Aorta (tissue), 5 donors: ENCODE data around the gene ITSN1. TPM values are rescaled to one million over a fixed set of nuclear protein-coding genes. Genes with fewer than 3 reads are reported as not detected.

Experiments
- ATAC-seq: fragments of 200-7000 bp; cut with Tn5 transposase; one replicate; pipeline ENCODE4 v1.9.1; 2022; ENCODE audit warnings: moderate library complexity; ENCODE audit not compliant: low FRiP score
- DNase-seq, 2 donors: peaks; one replicate each; pipeline ENCODE4 v3.0.0-alpha.2; 2020
- H3K27ac ChIP-seq, 2 donors: one replicate each; pipeline ENCODE4 v1.5.1; 2013; ENCODE audit warnings: low read length in 2 of 2, mild to moderate bottlenecking in 2 of 2, moderate library complexity in 2 of 2, control low read depth in 1 of 2, inconsistent platforms in 1 of 2, low read depth in 1 of 2
- H3K27me3 ChIP-seq, 2 donors: one replicate each; pipeline ENCODE4 v1.6.1; 2013; ENCODE audit warnings: control low read depth in 1 of 2, low read length in 1 of 2, mild to moderate bottlenecking in 1 of 2, moderate library complexity in 1 of 2; ENCODE audit not compliant: insufficient read depth in 2 of 2, control insufficient read depth in 1 of 2
- H3K36me3 ChIP-seq, 2 donors: one replicate each; pipeline ENCODE4 v1.6.1; 2013; ENCODE audit warnings: control low read depth in 1 of 2, low read length in 1 of 2, mild to moderate bottlenecking in 1 of 2; ENCODE audit not compliant: insufficient read depth in 2 of 2, control insufficient read depth in 1 of 2
- H3K4me1 ChIP-seq, 2 donors: one replicate each; pipeline ENCODE4 v1.6.1; 2013; ENCODE audit warnings: low read length in 2 of 2, control low read depth in 1 of 2, mild to moderate bottlenecking in 1 of 2, moderate library complexity in 1 of 2; ENCODE audit not compliant: insufficient read depth in 2 of 2, control insufficient read depth in 1 of 2
- H3K4me3 ChIP-seq, 2 donors: one replicate each; pipeline ENCODE4 v1.5.1; 2013; ENCODE audit warnings: low read length in 2 of 2, control low read depth in 1 of 2, mild to moderate bottlenecking in 1 of 2
- H3K9me3 ChIP-seq: one replicate; pipeline ENCODE4 v1.6.1; 2013; ENCODE audit warnings: mild to moderate bottlenecking, low read length; ENCODE audit not compliant: control insufficient read depth
- WGBS, 2 donors: extraction: QIAGEN DNeasy Blood & Tissue Kit; methylation state at CpG; one replicate each; pipeline ENCODE4 v1.1.7; 2013; 5-methylcytosine and 5-hydroxymethylcytosine counted together
- intact Hi-C, 2 donors: fragments of 100-400 bp; cut with DNase I; formaldehyde crosslinking; loops; one replicate each; pipeline versions ENCODE4 v1.14.2 to v1.15.0; 2022
- polyA plus RNA-seq, 2 donors: library from polyadenylated mRNA; stranded (reverse); fragments of 200-250 nt; gene quantifications; one replicate each; pipeline ENCODE4 v1.2.3, GENCODE V29; 2013
- total RNA-seq, 2 donors: library from RNA; stranded (reverse); fragmentation: NEBNext Ultra II Directional; extraction: Animal tissue kit (Norgen Biotek cat#: 25700); gene quantifications; one replicate each; pipeline ENCODE4 v1.2.1, GENCODE V29; 2021
- donor health status: healthy with polysubstance abuse.
- donor health status: Bipolar disorder and iron deficiency.
- donor health status: DM: no; HTN: no; CAD: no.
- donor health status: DM: no; HTN: no; CAD: no.
- donor health status: DM: yes; HTN: yes; CAD: no.

ITSN1 gene
- total and polyA plus RNA-seq, 4 donors, result 20.8 to 103 (median 37.1) TPM

DNA sequence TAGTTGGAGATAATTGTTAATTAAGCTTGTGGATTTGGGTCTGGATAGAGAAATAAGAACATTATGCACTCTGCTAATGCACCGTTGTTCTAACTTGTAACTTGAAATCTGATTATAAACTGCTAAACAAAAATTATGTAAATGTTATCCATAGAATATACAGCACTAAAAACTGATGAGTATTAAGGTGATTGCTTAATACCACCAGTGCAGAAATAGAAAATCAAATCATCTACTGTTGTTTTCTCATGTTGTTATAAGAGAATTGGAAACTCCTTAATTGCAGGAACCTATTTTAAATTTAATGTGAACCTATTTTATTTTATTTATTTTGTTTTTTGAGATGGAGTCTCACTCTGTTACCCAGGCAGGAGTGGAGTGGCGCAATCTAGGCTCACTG is 125.7 kb downstream of the ITSN1 start:
- Histone ChIP-seq H3K4me1 (peaks cover 0 to 3% of the 10 kb centered on the region in 2 donors), H3K4me3 (no peak overlapping the region), H3K36me3 (peaks cover 7 to 9% of the 10 kb centered on the region in 2 donors), H3K27me3 (no peaks in the 10 kb centered on the region), H3K9me3 (no peaks in the 10 kb centered on the region), H3K27ac (no peak overlapping the region)
- intact Hi-C loops, result no loop called here
- 95% methylated on average over 2 of the region's 2 CpGs for WGBS, 2 donors
- no peak for ATAC-seq
- no peak for DNase-seq

- DNase-seq (no peak), ATAC-seq (no peak)
- 23 to 37% methylated on average over 1 of the region's 1 CpG for WGBS, 2 donors
- H3K27me3 ChIP-seq, result no peaks in the 10 kb centered on the region
- no peak overlapping the region for H3K4me3 ChIP-seq
- H3K27ac ChIP-seq, result no peak overlapping the region
- peaks cover 7 to 9% of the 10 kb centered on the region in 2 donors for H3K36me3 ChIP-seq
- intact Hi-C loops, result no loop called here
- no peaks in the 10 kb centered on the region for H3K9me3 ChIP-seq
- H3K4me1 ChIP-seq, result peaks cover 0 to 3% of the 10 kb centered on the region in 2 donors
Measured at GRCh38 chr21:33769057-33769456, 126.8 kb downstream of the ITSN1 start.

GRCh38 chr21:33770542-33770941 is 128.2 kb downstream of the ITSN1 start:
- peaks cover 0 to 3% of the 10 kb centered on the region in 2 donors for H3K4me1 ChIP-seq
- H3K4me3 ChIP-seq, result no peak overlapping the region
- DNase-seq (no peak), ATAC-seq (no peak)
- H3K36me3 ChIP-seq, result peaks cover 7 to 9% of the 10 kb centered on the region in 2 donors
- no peaks in the 10 kb centered on the region for H3K27me3 ChIP-seq
- no peaks in the 10 kb centered on the region for H3K9me3 ChIP-seq
- H3K27ac ChIP-seq, result no peak overlapping the region
- WGBS, 2 donors, result 96 to 98% methylated on average over 3 of the region's 3 CpGs
- intact Hi-C loops, result no loop called here

GRCh38 chr21:33771976-33772375 is 129.7 kb downstream of the ITSN1 start:
- DNase-seq (no peak), ATAC-seq (no peak)
- H3K36me3 ChIP-seq, result peaks cover 4 to 6% of the 10 kb centered on the region in 2 donors

DNA sequence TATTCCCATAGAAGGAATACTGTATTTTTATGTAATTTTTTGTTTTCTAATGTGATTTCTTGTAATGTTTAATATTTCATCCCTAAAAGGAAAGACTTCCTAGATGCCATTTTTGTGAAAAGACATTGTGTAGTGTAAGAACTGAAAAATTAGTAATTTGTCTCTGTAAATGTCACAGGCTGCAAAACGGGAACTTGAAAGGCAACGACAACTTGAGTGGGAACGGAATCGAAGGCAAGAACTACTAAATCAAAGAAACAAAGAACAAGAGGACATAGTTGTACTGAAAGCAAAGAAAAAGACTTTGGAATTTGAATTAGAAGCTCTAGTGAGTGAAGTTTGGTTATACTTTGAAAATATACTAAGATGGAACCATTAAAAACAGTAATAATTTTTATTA is 132.2 kb downstream of the ITSN1 start:
- no peaks in the 10 kb centered on the region for H3K27me3 ChIP-seq
- H3K4me1 ChIP-seq, result no peaks in the 10 kb centered on the region
- 50 to 66% methylated on average over 4 of the region's 4 CpGs for WGBS, 2 donors
- intact Hi-C loops, result no loop called here
- H3K27ac ChIP-seq, result no peak overlapping the region
- H3K9me3 ChIP-seq, result no peaks in the 10 kb centered on the region
- no peak overlapping the region for H3K4me3 ChIP-seq
- H3K36me3 ChIP-seq, result peaks cover 4 to 6% of the 10 kb centered on the region in 2 donors
- DNase-seq (no peak), ATAC-seq (no peak)

More at GRCh38 chr21:33771976-33772375, 129.7 kb downstream of the ITSN1 start:
- 94 to 97% methylated on average over 18 of the region's 18 CpGs for WGBS, 2 donors
- Histone ChIP-seq H3K4me1 (peaks cover 0 to 3% of the 10 kb centered on the region in 2 donors), H3K4me3 (no peak overlapping the region), H3K9me3 (no peaks in the 10 kb centered on the region), H3K27me3 (no peaks in the 10 kb centered on the region), H3K27ac (no peak overlapping the region)
- intact Hi-C loops, result no loop called here

DNA sequence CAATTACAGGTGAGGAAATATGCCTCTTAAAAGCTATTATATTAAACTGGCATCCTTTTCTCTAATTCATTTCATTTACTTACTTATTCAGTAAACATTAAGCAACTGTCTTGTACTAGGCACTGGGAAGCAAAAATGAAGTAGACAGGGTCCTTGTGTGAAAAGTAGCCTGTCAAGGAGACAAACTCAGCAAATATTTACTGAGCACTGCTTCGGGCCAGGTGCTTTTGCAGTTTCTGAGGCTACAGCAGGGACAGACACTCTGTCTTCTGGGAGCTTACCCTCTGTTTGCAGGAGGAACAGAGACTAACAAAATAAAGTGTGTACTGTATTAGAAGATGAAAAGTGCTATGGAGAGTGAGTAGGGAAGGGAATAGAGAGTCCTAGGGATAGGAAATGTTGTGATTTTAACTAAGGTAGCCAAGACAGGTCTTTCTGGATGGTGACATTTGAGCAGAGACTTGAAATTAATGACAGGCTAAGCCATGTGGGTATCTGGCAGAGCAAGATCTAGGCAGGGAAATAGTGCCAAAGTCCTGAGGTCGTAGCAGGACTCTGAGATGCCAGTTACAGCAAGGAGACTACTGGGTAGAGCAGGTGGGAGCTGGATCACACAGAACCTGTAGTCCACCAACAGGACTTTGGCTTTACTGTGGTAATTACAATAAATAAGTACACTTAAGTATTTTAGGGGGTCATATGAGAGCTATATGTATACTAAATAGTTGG is 133.0 kb downstream of the ITSN1 start:
- H3K27ac ChIP-seq, result no peak overlapping the region
- no peak for ATAC-seq

GRCh38 chr21:33780631-33781030 is 138.3 kb downstream of the ITSN1 start:
- Histone ChIP-seq H3K4me1 (no peaks in the 10 kb centered on the region), H3K27me3 (no peaks in the 10 kb centered on the region), H3K4me3 (no peak overlapping the region), H3K9me3 (no peaks in the 10 kb centered on the region), H3K27ac (no peak overlapping the region), H3K36me3 (no peaks in the 10 kb centered on the region)
- intact Hi-C loops, result no loop called here
- WGBS, 2 donors, result 43 to 45% methylated on average over 2 of the region's 2 CpGs
- DNase-seq, result no peak
- ATAC-seq, result no peak

More for the DNA sequence above, 133.0 kb downstream of the ITSN1 start:
- peaks cover 4 to 6% of the 10 kb centered on the region in 2 donors for H3K36me3 ChIP-seq
- no peak overlapping the region for H3K4me3 ChIP-seq
- no peak for DNase-seq
- WGBS, 2 donors, result 40 to 51% methylated on average over 2 of the region's 2 CpGs
- no peaks in the 10 kb centered on the region for H3K27me3 ChIP-seq
- no peaks in the 10 kb centered on the region for H3K9me3 ChIP-seq
- intact Hi-C loops, result no loop called here
- H3K4me1 ChIP-seq, result no peaks in the 10 kb centered on the region

GRCh38 chr21:33781121-33781520 is 138.8 kb downstream of the ITSN1 start:
- no peaks in the 10 kb centered on the region for H3K4me1 ChIP-seq
- intact Hi-C loops, result no loop called here
- 93 to 95% methylated on average over 2 of the region's 2 CpGs for WGBS, 2 donors

More at GRCh38 chr21:33781121-33781520, 138.8 kb downstream of the ITSN1 start:
- Histone ChIP-seq H3K27me3 (no peaks in the 10 kb centered on the region), H3K4me3 (no peak overlapping the region), H3K9me3 (no peaks in the 10 kb centered on the region), H3K36me3 (no peaks in the 10 kb centered on the region), H3K27ac (no peak overlapping the region)
- no peak for DNase-seq
- no peak for ATAC-seq
